Occipital lobe (tissue), 2 donors: ENCODE results near the gene RTN1. TPM values are rescaled to one million over a fixed set of nuclear protein-coding genes. Genes with fewer than 3 reads are reported as not detected.
"Not testable (repeated sequence)": the region's sequence is repeated elsewhere in the genome, so short reads cannot be mapped to it uniquely, and the experiment has no call there.

ENCODE experiments used
- DNase-seq: peaks from one replicate; lab custom pipeline; 2025; lab: John Stamatoyannopoulos, UW
- total RNA-seq: library from RNA; depleted of rRNA; stranded (reverse); fragments of >200 nt; gene quantifications from one replicate; pipeline ENCODE4 v1.2.3, GENCODE V29; 2014

The RTN1 gene
- total RNA-seq, 1 donor from 2014 or later, result 870 TPM

- no peak for DNase-seq
Measured at GRCh38 chr14:59705245-59705644, 165.3 kb downstream of the RTN1 start.

GRCh38 chr14:59704054-59704645, 166.4 kb downstream of the RTN1 start:
- DNase-seq, result peak; percentile 24

- DNase-seq, result no peak
Measured at GRCh38 chr14:59699442-59699841, 171.1 kb downstream of the RTN1 start.

GRCh38 chr14:59698793-59699192, 171.8 kb downstream of the RTN1 start:
- DNase-seq, result no peak

- peak; percentile 23 for DNase-seq
Measured at GRCh38 chr14:59695198-59695597, 175.4 kb downstream of the RTN1 start.

GRCh38 chr14:59691266-59691665, 179.3 kb downstream of the RTN1 start:
- no peak for DNase-seq

GRCh38 chr14:59690426-59690825, 180.2 kb downstream of the RTN1 start:
- DNase-seq, result no peak

- DNase-seq, result no peak
Measured at GRCh38 chr14:59688224-59689170, 182.1 kb downstream of the RTN1 start.

GRCh38 chr14:59687663-59688062, 182.9 kb downstream of the RTN1 start:
- no peak for DNase-seq

- no peak for DNase-seq
Measured at GRCh38 chr14:59679872-59680271, 190.7 kb downstream of the RTN1 start.

GRCh38 chr14:59678352-59678751, 192.2 kb downstream of the RTN1 start:
- DNase-seq, result no peak

GRCh38 chr14:59677771-59678231, 192.8 kb downstream of the RTN1 start:
- no peak for DNase-seq

GRCh38 chr14:59675394-59675793, 195.2 kb downstream of the RTN1 start:
- no peak for DNase-seq

- DNase-seq, result no peak
Measured at GRCh38 chr14:59664741-59665140, 205.8 kb downstream of the RTN1 start.

GRCh38 chr14:59657769-59658168, 212.8 kb downstream of the RTN1 start:
- DNase-seq, result no peak

- DNase-seq, result no peak
Measured at GRCh38 chr14:59656473-59656872, 214.1 kb downstream of the RTN1 start.

GRCh38 chr14:59654131-59654530, 216.4 kb downstream of the RTN1 start:
- not testable (repeated sequence) for DNase-seq

- DNase-seq, result not testable (repeated sequence)
Measured at GRCh38 chr14:59646832-59647231, 223.7 kb downstream of the RTN1 start.

- DNase-seq, result no peak
Measured at GRCh38 chr14:59638885-59639284, 231.7 kb downstream of the RTN1 start.

- DNase-seq, result no peak
Measured at GRCh38 chr14:59634617-59635016, 236.0 kb downstream of the RTN1 start.

GRCh38 chr14:59633486-59633885, 237.1 kb downstream of the RTN1 start:
- no peak for DNase-seq

- DNase-seq, result no peak
Measured at GRCh38 chr14:59632381-59632780, 238.2 kb downstream of the RTN1 start.

- no peak for DNase-seq
Measured at GRCh38 chr14:59631237-59631636, 239.3 kb downstream of the RTN1 start.
